Renal pelvis (tissue), 4 donors: ENCODE data around the gene SORCS2. TPM values are rescaled to one million over a fixed set of nuclear protein-coding genes. Genes with fewer than 3 reads are reported as not detected.

ENCODE experiments used
- DNase-seq: peaks from one replicate; pipeline ENCODE4 v3.0.0-alpha.2; 2013
- polyA plus RNA-seq, 3 donors: library from polyadenylated mRNA; unstranded; fragments of 120-200 nt; gene quantifications; one replicate each; pipeline ENCODE4 v1.2.1, GENCODE V29; 2013; ENCODE audit not compliant: insufficient read length in 3 of 3

SORCS2 gene
- polyA plus RNA-seq, 3 donors = 5.2 to 11.7 (median 11.1) TPM

DNA sequence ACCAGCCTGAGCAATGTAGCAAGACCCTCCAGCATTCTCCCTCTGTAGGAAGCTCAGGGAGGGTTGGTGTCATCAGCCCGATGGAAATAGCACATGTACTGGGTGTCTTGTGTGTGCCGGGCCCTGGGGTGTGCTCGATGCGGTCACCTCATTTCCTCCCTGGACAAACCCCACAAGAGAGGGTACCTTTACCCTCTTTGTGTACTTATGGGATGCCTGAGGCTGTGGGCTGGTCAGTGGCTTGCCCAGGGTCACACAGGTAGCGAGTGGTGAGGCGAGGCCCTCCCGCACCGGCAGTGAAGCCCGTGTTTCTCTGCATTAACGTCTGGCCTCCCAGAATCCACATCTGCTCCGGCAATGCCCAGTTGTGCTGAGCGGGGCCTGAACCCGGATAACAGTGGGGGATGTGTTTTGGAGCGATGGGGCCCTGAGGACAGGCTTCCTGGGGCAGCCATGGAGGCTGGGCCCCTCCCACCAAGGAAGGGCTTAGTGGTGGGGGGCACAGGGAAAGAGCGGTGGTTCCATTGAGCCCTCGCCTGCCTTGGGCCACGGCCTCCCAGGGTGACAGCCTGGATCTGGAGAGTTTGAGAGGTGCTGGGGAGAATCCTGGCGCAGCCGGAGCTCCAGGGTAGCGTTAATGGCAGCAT lies 234.3 kb downstream of the SORCS2 start:
- DNase-seq = no peak

GRCh38 chr4:7427361-7427760 lies 235.0 kb downstream of the SORCS2 start:
- no peak for DNase-seq

- no peak for DNase-seq
Measured at GRCh38 chr4:7427831-7428260, 235.5 kb downstream of the SORCS2 start.

DNA sequence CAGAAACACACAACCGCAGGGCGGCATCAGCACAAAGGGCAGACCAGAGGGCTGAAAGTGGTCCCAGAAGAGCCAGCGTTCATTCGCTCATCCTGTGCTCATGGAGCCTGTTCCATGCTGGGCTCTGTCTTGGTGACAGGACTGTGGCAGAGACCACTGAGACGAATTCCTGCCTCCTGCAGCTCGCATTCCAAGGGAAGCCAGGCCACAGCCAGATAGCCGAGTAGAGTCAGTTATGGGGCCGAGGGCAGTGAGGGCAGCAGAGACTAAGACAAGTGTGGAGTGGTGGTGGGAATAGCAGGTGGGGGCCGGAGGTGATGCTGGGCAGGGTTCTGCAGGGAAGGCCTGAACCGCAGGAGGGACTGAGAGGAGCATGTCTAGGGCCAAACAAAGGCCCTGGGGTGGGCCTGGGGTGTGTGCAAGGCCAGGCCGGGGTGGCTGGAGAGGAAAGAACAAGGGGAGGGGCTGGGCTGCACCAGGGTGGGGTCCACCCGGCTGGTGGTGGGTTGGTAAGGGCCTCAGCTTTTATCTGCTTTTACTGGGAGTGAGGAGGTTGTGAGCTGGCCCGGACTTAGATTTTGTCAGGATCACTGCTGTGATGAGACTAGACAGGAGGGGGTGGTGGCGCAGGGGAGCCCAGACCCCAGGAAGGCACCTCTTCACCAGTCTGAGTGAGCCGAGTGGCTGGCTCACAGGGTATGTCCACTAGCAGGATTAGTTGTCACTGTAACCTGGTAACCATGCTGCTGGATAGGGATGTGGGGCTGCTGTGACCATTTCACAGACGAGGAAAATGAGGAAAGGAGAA lies 236.1 kb downstream of the SORCS2 start:
- DNase-seq = no peak

GRCh38 chr4:7429069-7429416 lies 236.7 kb downstream of the SORCS2 start:
- DNase-seq = no peak

DNA sequence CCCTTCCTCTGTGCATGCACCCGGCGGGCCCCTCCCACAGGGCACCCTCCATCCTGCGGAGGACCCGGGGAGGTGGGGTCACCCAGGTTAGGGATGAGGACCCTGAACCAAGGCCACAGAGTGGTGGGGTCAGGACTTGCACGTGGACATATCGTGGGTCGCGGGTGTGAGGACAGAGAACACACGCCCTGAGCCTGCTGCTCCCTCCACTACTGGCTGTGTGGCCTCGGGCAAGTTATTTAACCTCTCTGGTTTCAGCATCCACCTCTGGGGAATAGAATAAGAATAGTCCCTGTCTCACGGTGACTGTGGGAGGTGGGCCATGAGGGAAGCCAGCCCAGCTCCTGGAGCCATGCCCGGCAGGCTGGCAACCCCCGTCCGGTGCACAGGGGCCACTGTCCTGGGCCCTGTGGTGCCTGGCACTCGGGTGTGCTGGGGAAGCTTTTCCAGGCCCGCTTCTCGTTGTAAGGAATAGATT lies 237.3 kb downstream of the SORCS2 start:
- no peak for DNase-seq

- DNase-seq = no peak
Measured at GRCh38 chr4:7430368-7430964, 238.1 kb downstream of the SORCS2 start.

GRCh38 chr4:7430965-7431695 lies 238.8 kb downstream of the SORCS2 start:
- no peak for DNase-seq

- DNase-seq = no peak
Measured at GRCh38 chr4:7431696-7432530, 239.6 kb downstream of the SORCS2 start.

GRCh38 chr4:7432531-7433375 lies 240.4 kb downstream of the SORCS2 start:
- no peak for DNase-seq

GRCh38 chr4:7433376-7434140 lies 241.2 kb downstream of the SORCS2 start:
- no peak for DNase-seq

GRCh38 chr4:7434141-7434765 lies 241.9 kb downstream of the SORCS2 start:
- no peak for DNase-seq

DNA sequence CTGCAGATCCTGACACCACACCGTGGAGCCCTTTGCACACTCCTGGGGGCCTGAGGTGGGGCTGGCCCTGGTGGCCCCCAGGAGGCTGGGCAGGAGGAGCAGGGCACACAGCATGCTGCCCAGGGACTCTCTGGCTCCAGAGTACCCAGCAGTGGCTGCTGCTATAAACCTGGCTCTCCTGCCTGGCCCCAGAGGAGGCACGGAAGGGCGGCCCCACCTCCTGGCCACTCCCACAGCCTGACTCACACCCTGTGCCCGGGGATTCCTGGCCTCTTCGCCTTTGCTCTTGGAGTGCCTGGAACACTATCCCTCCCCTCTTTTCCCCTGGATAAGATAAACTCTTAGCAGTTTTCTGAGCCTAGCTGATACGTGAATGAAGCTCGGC lies 242.4 kb downstream of the SORCS2 start, which contains the start of gene PSAPL1:
Gene PSAPL1, minus strand, starts transcription at position 165 of the 385 bp plus-strand sequence. Its CDS starts 51 bp downstream, at position 114.
- no peak for DNase-seq

- no peak for DNase-seq
Measured at GRCh38 chr4:7435471-7436061, 243.2 kb downstream of the SORCS2 start.

DNA sequence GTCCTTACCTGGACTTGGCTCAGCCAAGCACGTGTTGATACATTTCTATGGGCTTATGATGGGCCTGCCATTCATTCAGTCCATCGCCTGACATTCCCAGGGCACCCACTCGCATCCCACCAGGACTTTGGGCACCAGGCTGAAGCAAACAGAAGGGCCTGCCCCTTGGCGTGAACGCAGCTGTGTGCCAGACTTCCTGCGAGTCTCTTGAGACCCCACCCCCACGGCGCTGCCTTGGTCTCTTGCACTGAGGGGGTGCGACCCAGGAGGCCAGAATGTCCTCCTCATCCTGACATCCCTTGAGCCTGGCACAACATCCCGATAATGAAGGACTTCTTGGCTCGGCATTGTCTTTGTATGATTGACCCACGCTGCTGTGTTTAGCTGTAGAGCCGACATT lies 243.9 kb downstream of the SORCS2 start:
- DNase-seq = no peak

GRCh38 chr4:7439699-7440098 lies 247.4 kb downstream of the SORCS2 start:
- no peak for DNase-seq

DNA sequence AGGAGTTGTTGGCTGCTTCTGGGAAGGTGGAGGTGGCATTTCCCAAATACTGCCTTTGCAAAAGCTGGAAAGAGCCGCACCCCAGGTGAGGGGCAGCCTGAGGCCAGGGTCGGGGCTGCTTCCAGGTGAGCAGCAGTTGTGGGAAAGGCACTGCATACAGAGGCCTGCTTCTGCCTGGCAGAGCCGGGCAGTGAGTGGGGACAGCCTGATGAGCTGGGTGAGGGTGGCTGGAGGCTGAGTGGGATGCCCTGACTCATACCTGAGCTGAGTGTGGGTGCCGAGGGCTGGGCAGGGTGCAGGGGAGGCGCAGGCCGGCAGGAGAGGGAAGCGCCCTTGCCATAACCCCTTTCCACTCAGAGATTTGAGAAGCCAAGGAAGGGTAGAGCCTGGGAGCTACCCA lies 248.9 kb downstream of the SORCS2 start:
- DNase-seq = no peak

DNA sequence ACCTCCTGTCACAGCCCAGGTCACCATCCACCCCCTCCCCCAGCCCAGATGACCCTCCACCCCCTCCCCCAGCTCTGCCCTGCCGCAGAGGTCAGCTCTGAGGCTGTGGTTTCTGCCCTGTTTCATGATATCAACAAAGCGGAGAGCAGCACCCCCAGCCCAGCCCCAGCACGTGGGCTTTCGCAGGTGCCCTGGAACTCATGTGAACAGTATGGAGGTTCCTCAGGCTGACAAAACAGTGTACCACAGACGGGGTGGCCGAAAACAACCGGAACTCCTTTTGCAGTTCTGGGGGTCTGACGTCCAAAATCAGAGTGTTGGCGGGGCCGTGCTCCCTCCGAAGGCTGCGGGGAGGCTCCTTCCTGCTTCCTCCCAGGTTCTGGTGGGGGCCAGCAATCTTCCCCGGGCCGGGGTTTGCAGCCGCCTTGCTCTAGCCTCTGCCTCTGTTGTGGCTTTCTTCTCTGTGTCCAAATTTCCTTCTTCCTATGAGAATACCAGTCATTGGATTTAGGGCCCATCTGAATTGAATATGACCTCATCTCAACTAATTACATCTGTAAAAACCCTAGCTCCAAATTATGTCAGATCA lies 250.3 kb downstream of the SORCS2 start:
- DNase-seq = no peak
